Adipose tissue (tissue), 3 donors: ENCODE measurements around the gene CROCC2. TPM values are rescaled to one million over a fixed set of nuclear protein-coding genes. Genes with fewer than 3 reads are reported as not detected.

Experiments used
- H3K27ac ChIP-seq: one replicate; pipeline ENCODE4 v1.5.1; 2013; ENCODE audit warnings: low read depth, low read length
- WGBS, 3 donors: extraction: QIAGEN DNeasy Blood & Tissue Kit; methylation state at CpG; one replicate each; pipeline ENCODE4 v1.1.7; 2013; 5-methylcytosine and 5-hydroxymethylcytosine counted together
- polyA plus RNA-seq, 3 donors: library from polyadenylated mRNA; stranded (reverse); fragments of 200-250 nt; gene quantifications; one replicate each; pipeline ENCODE4 v1.2.3, GENCODE V29; 2013
- donor health status: healthy with polysubstance abuse.
- donor health status: Bipolar disorder and iron deficiency.
- donor health status: healthy.

CROCC2 gene
- polyA plus RNA-seq, 3 donors = 0.01 to 1.3 (median 0.02) TPM

- no peak overlapping the region for H3K27ac ChIP-seq
- WGBS, 3 donors = 69 to 80% (median 77%) methylated on average over 31 to 33 of the region's 33 CpGs
These were observed 32.1 kb upstream of the CROCC2 start for GRCh38 chr2:240873805-240874714.

GRCh38 chr2:240874715-240875227, 31.4 kb upstream of the CROCC2 start:
- 84 to 95% (median 91%) methylated on average over 11 to 12 of the region's 12 CpGs for WGBS, 3 donors
- H3K27ac ChIP-seq = no peak overlapping the region

GRCh38 chr2:240875228-240876034, 30.7 kb upstream of the CROCC2 start:
- WGBS, 3 donors = 93 to 97% (median 94%) methylated on average over 22 of the region's 22 CpGs
- H3K27ac ChIP-seq = no peak overlapping the region

- H3K27ac ChIP-seq = no peak overlapping the region
- 63 to 76% (median 74%) methylated on average over 7 of the region's 7 CpGs for WGBS, 3 donors
These were observed 30.1 kb upstream of the CROCC2 start for GRCh38 chr2:240876035-240876474.

GRCh38 chr2:240876475-240877251, 29.5 kb upstream of the CROCC2 start:
- WGBS, 3 donors = 72 to 74% (median 72%) methylated on average over 18 of the region's 18 CpGs
- H3K27ac ChIP-seq = no peak overlapping the region

- 91 to 92% (median 92%) methylated on average over 39 to 40 of the region's 40 CpGs for WGBS, 3 donors
- H3K27ac ChIP-seq = no peak overlapping the region
These were observed 28.4 kb upstream of the CROCC2 start for GRCh38 chr2:240877460-240878340.

- 88 to 93% (median 90%) methylated on average over 17 to 18 of the region's 18 CpGs for WGBS, 3 donors
- H3K27ac ChIP-seq = no peak overlapping the region
These were observed 27.7 kb upstream of the CROCC2 start for GRCh38 chr2:240878341-240878936.

- WGBS, 3 donors = 72 to 94% (median 82%) methylated on average over 7 of the region's 7 CpGs
- no peak overlapping the region for H3K27ac ChIP-seq
These were observed 27.0 kb upstream of the CROCC2 start for GRCh38 chr2:240879105-240879504.

- 60 to 64% (median 63%) methylated on average over 6 of the region's 6 CpGs for WGBS, 3 donors
- no peak overlapping the region for H3K27ac ChIP-seq
These were observed 24.2 kb upstream of the CROCC2 start for GRCh38 chr2:240881913-240882312.

- 91 to 98% (median 94%) methylated on average over 2 of the region's 2 CpGs for WGBS, 3 donors
- H3K27ac ChIP-seq = no peak overlapping the region
These were observed 21.9 kb upstream of the CROCC2 start for GRCh38 chr2:240884221-240884620.

GRCh38 chr2:240884745-240885144, 21.4 kb upstream of the CROCC2 start:
- H3K27ac ChIP-seq = no peak overlapping the region
- WGBS, 3 donors = 73 to 87% (median 80%) methylated on average over 3 of the region's 3 CpGs

- WGBS, 3 donors = 43 to 83% (median 50%) methylated on average over 1 of the region's 1 CpG
- no peak overlapping the region for H3K27ac ChIP-seq
These were observed 20.6 kb upstream of the CROCC2 start for GRCh38 chr2:240885566-240885965.

- WGBS, 3 donors = 67 to 79% (median 76%) methylated on average over 5 of the region's 5 CpGs
- no peak overlapping the region for H3K27ac ChIP-seq
These were observed 20.0 kb upstream of the CROCC2 start for GRCh38 chr2:240886023-240886565.

GRCh38 chr2:240886678-240887609, 19.2 kb upstream of the CROCC2 start:
- H3K27ac ChIP-seq = no peak overlapping the region
- 81 to 90% (median 86%) methylated on average over 18 of the region's 18 CpGs for WGBS, 3 donors

- H3K27ac ChIP-seq = no peak overlapping the region
- WGBS, 3 donors = 86 to 96% (median 92%) methylated on average over 4 of the region's 4 CpGs
These were observed 18.5 kb upstream of the CROCC2 start for GRCh38 chr2:240887631-240888030.
